GM21447 (cell line): Measurements from ENCODE around the gene MRPS10.
"Not testable (repeated sequence)": the region's sequence is repeated elsewhere in the genome, so short reads cannot be mapped to it uniquely, and the experiment has no call there.

Experiments used
- ATAC-seq: cut with Tn5 transposase; IDR thresholded peaks from one replicate; pipeline ENCODE4 v1.9.1; 2021; ENCODE audit not compliant: unreplicated experiment

MRPS10 gene

DNA sequence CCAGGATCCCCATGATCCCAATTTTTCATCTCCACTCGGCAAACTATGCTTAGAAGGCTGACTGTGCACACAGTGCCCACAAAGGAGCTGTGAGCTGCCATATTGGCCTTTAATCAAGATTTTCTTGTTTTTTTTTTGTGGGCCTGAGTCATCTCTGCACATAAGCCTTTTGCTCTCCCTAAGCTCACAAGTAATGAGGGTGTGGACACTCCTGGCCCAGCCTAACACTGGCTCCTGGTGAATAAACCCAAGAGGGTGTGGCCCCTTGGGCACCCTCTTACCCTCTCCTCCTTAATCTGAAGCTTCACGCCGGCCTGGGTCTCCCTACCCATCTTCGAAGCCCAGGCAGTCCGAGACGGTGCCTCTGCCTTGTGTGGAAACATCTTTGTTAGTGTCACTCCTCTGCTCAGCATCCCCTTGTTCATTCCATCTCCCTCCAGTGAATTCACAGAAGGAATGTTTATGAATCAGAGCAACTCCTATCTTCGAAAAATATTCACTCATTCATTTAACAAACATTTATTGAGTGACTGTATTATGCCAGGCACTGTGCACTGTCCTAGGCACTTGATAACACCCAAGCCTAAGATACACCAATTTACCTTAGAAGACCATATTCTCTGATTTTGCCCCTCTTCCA lies 22.2 kb upstream of the MRPS10 start:
- ATAC-seq, result no peak

DNA sequence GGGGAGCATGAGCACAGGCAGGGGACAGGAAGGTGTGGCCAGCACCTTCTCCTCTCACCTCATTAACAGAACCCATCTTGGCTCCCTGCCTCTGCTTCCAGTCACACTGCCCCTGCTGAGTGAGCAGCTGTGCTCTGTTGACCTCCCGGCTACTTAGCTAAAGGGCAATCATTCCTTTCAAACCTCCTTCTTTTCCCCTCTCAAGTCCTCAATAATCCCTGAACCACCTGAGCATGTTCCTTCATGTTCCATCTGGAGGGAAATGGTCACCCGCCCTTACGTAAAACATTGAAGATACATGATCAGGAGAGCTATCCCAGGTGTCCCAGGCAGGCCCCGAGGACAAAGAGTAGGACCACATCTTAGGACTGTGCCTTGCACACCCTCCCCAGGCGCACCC lies 21.7 kb upstream of the MRPS10 start:
- no peak for ATAC-seq

DNA sequence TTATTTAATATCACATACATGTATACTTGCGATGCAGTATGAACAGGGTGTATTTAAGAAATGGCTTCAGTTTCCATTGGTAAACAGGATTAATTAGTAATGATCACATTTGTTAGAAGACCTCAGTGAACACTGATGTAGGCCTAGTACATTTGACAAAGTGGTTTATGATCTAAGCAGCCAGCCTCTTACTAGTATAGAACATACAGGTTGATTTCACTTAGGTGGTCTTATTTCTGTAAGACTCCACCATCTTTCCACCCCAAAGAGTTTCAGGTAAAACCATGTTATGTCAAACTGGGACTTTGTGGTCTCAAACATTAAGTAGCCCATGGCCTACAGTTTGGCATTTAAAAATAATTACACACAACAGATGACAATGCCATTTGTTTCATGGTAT lies 20.2 kb upstream of the MRPS10 start:
- ATAC-seq, result no peak

DNA sequence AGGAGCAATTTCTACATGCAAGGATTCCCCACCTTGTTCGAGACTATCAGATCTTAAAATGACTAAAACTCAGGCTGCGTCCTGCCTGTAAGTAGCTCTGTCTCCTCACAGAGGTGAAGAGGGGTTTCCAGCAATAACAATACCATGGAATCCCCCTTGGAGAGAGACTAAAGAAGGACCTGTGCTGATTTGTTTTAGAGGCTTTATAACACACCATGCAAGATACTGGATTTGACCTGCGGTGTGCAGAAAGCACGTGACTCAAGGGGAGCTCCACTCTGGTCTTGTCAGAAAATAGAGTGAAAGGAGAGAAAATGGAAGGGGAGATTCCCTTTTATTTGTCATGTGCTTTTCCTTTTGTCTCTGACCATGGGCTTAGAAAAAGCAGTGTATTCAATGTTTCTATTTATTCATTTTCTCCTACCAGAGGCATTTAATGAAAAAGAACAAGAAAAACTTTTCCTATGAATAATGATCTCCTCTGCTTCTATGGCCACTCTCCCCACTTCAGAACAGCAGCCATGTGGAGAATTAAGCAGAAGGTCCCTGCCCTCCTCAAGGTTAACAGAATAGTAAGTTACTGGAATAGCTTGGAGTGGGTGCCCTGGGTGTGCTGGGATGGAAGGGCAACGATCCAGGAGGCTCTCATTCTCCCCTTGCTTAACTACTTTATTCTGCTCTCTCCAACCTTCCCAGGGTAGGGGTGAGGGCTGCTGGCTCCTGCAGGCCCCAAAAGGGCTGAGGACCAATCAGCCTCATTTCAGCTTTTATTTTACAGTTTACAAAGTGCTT lies 19.2 kb upstream of the MRPS10 start:
- ATAC-seq, result no peak

DNA sequence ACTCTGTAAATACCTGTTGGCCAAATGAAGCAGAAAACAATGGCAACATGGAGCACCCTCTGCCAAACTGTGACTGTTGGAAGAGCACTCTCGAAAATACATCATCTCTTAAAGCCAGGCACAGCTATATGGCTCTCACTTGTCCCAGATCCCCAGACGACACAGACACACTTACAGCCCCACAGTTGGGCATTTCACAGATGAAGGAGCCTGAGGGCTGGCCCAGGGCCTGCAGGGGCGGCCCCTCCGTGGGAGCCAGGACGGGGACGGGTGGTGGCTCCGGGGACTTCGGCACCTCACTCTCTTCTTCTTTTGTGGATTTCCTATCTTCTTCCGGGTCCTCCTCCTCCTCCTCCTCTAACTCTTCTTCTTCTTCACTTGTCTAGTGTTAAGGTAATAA lies 18.4 kb upstream of the MRPS10 start:
- no peak for ATAC-seq

DNA sequence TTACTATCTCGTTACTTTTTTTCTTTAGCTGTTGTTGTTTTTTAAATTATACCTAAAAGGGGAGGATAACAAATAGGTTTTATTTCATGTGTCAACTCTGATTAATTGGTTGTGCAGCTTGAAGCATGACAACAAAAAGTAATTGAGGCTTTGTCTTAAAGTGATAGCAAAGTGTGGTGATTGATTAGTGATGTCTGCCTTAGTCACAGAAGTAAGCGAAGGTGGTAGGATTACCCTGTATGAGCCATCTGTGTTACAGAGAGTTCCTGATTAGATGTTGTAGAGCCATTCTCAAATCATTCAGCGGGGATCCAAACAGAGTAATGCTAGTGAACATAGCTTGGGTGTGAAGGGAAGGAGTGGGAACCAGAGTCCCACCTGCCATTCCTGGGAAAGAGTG lies 14.4 kb upstream of the MRPS10 start:
- no peak for ATAC-seq

DNA sequence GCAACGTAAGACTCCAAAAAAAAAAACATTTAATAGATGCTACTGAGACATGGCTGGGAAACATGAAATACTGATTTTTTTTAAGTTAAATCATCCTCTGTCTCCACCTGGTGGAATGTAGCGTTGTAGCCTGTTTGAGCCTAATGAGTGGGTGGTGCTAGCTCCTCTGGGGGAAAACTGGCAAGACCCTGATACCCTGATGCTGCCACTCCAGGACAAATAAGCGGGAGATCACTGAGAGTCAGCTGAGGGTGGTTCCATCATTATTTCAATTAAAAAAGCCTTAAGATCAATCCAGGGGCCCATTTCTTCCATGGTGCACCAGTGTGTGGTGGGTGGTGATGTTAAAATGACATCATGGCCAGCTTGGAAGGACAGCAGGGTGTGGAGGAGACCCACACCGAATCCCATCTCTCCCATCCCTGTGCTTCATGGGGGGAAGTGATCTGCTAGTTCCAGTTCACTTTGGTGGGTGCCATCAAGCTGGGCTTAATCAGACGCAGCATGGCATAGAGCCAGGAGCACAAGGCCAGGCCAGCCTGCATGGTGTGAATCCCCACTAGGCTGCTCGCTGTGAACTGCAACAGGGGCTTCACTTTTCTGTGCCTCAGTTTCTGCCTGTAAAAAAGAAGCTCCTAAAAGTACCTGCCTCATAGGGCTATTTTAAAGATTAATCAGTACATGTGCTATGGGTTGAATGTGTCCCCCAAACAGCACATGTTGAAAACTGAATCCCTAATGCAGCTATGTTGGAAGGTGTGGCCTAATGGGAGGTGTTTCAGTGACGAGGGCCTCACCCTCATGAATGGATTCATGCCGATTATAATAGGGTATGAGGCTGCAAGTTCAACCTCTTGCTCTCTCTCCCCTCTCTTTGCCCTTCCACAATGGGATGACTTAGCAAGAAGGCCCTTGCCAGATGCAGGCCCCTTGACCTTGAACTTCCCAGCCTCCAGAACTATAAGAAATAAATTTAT lies 13.0 kb upstream of the MRPS10 start:
- no peak for ATAC-seq

DNA sequence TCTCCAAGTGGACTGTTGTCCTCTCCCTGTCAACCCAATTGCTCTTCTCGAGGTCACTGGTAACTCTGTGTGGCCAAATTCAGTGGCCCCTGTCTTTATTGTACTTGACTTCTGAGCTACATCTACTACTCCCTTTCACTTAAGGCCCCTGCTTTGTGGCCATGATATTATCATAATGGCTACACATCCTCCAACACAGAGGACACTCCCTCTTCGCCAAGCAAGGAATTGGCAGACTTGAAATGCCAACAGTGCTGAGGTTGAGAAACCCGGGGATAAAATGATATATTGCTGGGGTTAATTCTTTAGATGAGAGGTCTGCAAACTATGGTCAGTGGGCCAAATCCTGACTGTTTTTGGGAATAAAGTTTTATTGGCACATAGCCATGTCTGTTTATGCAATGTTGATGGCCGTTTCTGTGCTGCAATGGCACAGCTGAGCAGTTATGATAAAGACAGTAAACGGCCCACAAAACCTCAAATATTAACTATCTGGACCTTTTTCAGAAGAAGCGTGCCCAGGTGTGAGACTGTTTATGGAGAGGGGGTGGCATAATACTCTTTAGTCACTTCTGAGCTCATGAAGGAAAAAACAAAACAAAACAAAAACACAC lies 12.0 kb upstream of the MRPS10 start:
- no peak for ATAC-seq

DNA sequence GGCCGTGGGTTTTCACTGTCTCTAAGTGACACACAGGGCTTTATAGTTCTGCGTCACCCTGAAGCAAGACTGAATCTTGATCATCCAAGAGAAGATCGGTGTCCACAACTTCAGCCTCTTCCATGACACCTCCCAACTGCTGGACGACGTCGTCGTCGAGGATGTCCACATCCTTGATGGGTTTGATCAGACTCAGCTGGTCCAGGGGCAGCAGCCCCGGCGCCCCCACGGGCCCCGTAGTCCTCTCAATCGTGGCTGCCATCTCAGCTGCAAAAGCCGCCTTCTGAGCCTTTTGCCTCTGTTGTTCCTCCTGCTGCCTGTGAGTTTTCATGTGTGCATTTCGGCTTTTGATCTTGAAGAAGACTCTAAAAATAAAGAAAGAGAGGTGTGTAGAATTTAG lies 10.6 kb upstream of the MRPS10 start:
- ATAC-seq, result no peak

DNA sequence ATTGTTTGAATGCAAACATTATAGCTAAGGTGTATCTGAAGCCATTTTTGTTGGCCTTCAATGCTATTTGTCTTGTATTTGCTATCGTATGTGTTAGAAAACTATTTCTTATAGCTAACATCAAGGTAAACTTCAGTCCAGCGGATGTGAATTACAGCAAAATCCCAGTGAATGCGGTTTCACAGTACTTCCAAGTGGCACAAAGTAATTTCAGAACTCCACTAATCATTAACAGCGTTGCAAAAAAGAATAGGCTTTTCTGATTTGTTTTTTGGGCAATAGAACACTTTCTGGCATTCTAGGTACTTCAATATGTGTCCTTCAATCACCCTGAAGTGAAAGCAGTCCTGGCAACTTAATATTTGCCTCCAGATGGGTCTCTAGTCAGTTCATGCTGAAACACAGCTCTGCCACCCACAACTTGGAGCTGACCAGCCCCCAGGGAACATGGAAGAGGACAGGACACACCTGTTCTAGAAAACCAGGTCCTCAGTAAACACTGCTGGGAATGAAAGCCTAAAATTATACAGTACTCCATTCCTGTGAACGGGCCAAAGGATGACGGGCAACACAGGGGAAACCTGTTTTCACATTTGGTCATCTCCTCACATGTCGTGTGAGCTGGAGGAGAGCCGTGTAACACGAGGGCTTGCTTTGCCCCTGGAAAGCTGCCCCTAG lies 9.7 kb upstream of the MRPS10 start:
- no peak for ATAC-seq

DNA sequence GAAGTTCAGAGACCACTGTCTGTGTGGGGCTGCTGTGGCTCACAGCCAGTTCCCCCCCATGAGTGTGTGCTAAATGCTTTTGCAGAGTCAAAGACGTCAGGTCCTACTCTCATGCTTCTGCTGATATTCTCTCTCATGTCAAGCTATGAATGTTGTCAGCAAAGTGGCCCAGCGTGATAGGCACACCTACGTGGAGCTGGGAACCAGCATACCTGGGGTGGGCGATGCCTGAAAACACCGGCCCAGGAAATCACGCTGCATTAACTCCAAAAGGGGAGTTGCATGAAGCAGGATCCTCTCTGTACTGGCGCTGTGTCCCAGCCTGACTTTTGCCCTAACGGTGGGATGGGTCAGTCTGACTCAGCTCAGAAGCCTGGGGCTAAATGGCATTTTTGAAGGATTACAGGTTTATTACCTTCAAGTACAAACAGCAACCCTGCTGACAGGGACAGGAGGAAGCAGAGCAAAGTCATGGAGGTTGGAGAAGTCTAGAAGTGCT lies 9.0 kb upstream of the MRPS10 start:
- ATAC-seq, result no peak

DNA sequence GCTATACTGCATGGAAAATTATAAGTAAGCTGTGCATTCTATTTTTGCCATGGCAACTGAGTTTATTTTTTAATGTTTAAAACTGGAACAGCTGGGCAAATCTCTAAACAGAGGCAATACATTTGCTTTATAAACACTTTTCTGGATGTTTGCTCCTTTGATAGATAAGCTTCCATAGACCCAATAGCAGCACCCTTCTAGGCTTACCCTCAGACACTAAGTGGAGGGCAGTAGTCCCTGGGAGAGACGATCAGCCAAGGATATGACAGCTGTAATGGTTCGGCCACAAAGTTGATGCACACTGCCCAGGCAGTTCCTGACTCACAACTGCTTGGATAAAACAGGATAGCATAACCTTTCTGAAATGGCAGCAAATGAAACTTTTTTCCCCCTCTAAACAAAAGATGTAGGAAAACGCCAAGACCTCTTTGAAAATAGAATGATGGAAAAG lies 8.5 kb upstream of the MRPS10 start:
- no peak for ATAC-seq

DNA sequence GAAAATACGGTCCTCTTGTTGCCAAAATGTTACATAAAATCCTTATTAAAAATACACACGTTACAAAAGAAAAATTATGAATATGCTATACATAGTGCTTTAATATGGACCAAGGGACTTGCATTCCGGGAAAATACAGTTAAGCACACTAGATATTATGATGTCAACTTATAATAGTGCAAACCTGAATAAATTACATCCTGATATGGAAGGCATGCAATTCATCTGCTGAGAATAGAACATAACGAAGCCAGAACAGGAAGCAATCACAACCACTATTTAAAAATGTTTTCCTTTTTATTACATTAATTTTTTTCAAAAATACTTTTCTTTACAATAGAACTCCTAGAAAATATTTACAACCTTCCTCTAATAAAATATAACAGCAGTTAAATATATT lies 7.8 kb upstream of the MRPS10 start:
- ATAC-seq, result no peak

DNA sequence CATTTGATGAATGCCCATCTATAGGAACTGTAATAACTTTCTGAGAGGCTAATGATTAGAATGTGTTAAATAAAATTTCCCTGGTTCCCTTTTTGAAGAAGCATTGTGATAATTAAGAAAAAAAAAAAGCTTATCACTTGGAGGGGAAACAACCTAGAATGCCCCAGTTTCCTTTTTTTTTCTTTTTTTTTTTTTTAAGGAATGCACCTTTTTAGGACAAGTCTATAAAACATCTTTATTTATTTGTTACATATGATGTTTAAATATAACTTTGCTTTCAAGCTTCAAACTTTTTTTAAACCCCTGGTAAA lies 7.3 kb upstream of the MRPS10 start:
- ATAC-seq, result no peak

DNA sequence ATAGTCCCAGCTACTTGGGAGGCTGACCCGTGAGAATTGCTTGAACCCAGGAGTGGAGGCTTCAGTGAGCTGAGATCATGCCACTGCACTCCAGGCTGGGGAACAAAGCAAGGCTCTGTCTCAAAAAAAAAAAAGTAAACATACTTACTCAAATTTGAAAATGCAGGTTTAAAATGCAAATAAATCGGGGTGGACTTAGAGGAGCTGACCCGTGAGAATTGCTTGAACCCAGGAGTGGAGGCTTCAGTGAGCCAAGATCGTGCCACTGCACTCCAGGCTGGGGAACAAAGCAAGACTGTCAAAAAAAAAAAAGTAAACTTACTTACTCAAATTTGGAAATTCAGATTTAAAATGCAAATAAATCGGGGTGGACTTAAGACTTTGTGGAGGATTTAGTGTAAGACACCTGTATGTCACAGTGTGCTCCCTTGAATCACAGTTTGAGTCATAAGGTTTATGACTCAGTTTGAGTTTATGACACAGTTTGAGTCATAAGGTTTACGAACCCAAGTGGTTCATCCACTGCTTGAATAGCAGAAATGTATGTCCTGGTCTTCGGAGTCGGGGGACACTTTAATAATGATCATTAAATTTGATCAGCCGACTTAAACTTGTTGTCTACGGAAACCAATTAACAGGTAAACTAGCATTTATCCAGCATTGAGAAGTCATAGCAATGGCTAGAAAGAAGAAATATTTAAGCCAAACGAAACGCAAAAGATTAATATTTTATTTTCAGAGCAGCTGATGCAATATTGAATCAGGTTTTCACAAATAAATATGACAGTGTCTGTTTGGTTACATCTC lies 6.8 kb upstream of the MRPS10 start:
- ATAC-seq, result peak; percentile 87

DNA sequence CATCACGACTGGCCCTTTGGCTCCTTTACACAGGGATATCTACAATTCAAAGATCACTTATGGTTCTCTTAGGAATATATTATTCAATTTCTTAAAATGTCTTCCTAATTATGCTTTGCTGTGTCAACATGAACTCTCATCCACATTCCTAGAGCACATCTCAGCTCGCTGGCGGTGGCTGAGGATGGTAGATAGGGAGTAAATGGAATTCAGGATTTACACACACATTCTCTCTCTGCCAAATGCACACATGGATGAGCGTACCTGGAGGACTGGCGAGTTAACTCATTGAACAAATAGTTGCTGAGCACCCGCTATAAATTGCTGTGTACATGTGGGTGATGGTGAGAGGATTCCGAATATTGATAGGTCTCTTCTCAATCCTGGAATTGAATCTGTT lies 4.8 kb upstream of the MRPS10 start:
- ATAC-seq, result no peak

DNA sequence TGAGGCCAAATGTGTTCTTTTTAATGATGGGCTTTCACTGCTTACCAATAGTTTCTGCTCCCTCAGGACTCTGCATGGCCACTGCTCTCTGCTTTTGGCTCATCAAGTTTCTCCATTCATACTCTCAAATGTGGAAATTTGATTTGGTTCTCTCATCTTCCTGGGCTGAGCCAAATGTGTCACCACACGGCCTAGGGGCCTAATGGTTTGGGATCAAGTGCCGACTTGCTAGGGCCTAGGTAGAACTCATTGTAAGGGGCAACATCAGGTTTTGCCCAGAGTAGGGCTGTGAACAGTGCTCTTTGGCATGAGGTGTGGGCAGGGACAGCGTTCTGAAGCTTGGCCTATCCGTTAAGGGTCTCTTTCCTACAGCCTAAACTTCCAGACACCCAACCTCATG lies 3.9 kb upstream of the MRPS10 start:
- no peak for ATAC-seq

DNA sequence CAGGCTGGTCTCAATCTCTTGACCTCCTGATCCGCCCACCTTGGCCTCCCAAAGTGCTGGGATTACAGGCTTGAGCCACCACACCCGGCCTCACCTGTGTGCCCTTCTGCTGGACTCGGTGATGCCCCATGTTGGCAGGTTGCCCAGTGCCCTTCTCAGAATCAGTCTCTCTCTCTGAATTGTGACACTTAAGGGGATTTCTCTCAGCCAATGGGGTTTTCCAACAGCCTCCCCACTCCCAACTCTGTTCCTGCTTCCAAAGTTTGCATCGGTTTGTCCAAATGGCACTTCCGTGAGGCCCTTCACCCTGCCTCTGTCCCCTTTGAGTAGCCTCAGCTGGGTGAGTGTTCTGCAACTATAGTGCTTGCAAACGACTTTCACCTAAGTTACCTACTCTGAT lies 3.1 kb upstream of the MRPS10 start:
- ATAC-seq, result no peak

DNA sequence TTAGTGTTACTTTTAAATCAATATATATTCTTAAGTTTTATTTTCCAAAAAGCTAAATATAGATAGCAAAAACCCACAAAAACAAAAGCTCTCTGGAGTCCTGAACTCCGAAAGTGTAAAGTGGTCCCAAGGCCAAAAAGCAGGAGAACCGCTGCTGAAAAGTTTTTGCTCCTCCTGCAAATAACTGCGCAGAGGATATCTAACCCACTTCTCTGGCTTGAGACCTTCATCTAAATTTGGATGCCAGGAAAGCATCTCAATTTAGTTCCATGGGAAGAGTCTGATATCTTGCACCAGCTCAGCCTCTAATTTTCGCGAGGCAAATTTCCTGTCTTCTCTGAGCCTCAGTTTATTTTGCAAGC lies 523 bp downstream of the MRPS10 start:
- no peak for ATAC-seq

DNA sequence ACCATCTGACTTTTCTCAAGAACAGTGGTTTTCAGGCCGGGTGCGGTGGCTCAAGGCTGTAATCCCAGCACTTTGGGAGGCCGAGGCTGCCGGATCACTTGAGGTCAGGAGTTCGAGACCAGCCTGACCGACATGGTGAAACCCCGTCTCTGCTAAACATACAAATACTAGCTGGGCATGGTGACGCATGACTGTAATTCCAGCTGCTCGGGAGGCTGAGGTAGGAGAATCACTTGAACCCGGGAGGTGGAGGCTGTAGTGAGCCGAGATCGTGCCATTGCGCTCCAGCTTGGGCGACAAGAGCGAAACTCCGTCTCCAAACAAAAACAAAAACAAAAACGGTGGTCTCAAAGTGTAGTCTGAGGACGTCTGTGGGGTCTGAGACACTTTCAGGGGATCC lies 1.2 kb downstream of the MRPS10 start:
- ATAC-seq, result not testable (repeated sequence)
